Natural killer cell treated with Interleukin-12 subunit alpha and Interleukin-12 subunit beta and Interleukin-15 and Interleukin-18, amount 100 ng/mL, for 72 hours (primary cell): Measurements from ENCODE around the gene MIER1. TPM values are rescaled to one million over a fixed set of nuclear protein-coding genes. Genes with fewer than 3 reads are reported as not detected.

Experiments used
- ATAC-seq, 2 donors: fragments of 150-1000 bp; cut with Tn5 transposase in 1 of 2; sonication (Bioruptor Pico), chemical (Tn5 transposase) in 1 of 2; 2 replicates each; pipeline ENCODE4 v1.10.0; 2021
- DNase-seq: peaks from one replicate; pipeline ENCODE4 v3.0.0; 2022; ENCODE audit warnings: low spot score
- H3K27ac Mint-ChIP-seq, 2 donors: 1 replicate in 1 of 2; 2 replicates in 1 of 2; pipeline ENCODE4 v1.8.0; 2022; ENCODE audit warnings: mixed read lengths in 2 of 2, mild to moderate bottlenecking in 1 of 2, moderate library complexity in 1 of 2
- H3K27me3 Mint-ChIP-seq, 2 donors: 1 replicate in 1 of 2; 2 replicates in 1 of 2; pipeline ENCODE4 v1.8.0; 2022; ENCODE audit warnings: mixed read lengths in 2 of 2
- H3K36me3 Mint-ChIP-seq: one replicate; pipeline ENCODE4 v1.8.0; 2022; ENCODE audit warnings: mixed read lengths
- H3K4me1 Mint-ChIP-seq, 2 donors: 1 replicate in 1 of 2; 2 replicates in 1 of 2; pipeline ENCODE4 v1.8.0; 2022; ENCODE audit warnings: low read depth in 2 of 2, mixed read lengths in 2 of 2, mild to moderate bottlenecking in 1 of 2
- H3K4me3 Mint-ChIP-seq: one replicate; pipeline ENCODE4 v1.8.0; 2022; ENCODE audit warnings: mixed read lengths
- H3K9me3 Mint-ChIP-seq: 2 replicates; pipeline ENCODE4 v1.8.0; 2022; ENCODE audit warnings: mixed read lengths
- total RNA-seq, 2 donors: library from RNA; stranded (reverse); gene quantifications; one replicate each; pipeline ENCODE4 v1.2.3, GENCODE V29; 2022

MIER1 gene
- total RNA-seq, 2 donors from 2014 or later, result 50.0 to 67.5 TPM

- ATAC-seq, result no peak
- peaks cover 4 to 10% of the 10 kb centered on the region in 2 donors for H3K4me1 Mint-ChIP-seq
- no peaks in the 10 kb centered on the region for H3K27me3 Mint-ChIP-seq
- H3K9me3 Mint-ChIP-seq, result no peaks in the 10 kb centered on the region
- no peak for DNase-seq
- no peak overlapping the region for H3K27ac Mint-ChIP-seq
- peaks cover 10% of the 10 kb centered on the region for H3K36me3 Mint-ChIP-seq
- H3K4me3 Mint-ChIP-seq, result no peak overlapping the region
These were observed 68.3 kb downstream of the MIER1 start for GRCh38 chr1:66993076-66993475.

GRCh38 chr1:66996018-66996682, 71.4 kb downstream of the MIER1 start:
- H3K36me3 Mint-ChIP-seq, result peaks cover 5% of the 10 kb centered on the region
- DNase-seq (no peak), ATAC-seq (peak in 1 of 2 donors; percentile 46)
- H3K27me3 Mint-ChIP-seq, result no peaks in the 10 kb centered on the region
- no peaks in the 10 kb centered on the region for H3K9me3 Mint-ChIP-seq
- peaks cover 10 to 12% of the 10 kb centered on the region in 2 donors for H3K4me1 Mint-ChIP-seq
- no peak overlapping the region for H3K4me3 Mint-ChIP-seq
- H3K27ac Mint-ChIP-seq, result peak overlapping the region in 1 of 2 donors; percentile 68

- ATAC-seq (no peak), DNase-seq (no peak)
- Mint-ChIP-seq H3K27me3 (no peaks in the 10 kb centered on the region), H3K9me3 (no peaks in the 10 kb centered on the region), H3K4me3 (no peak overlapping the region), H3K27ac (peak overlapping the region in 1 of 2 donors; percentile 28), H3K4me1 (peaks cover 13 to 18% of the 10 kb centered on the region in 2 donors), H3K36me3 (peaks cover 16% of the 10 kb centered on the region)
These were observed 74.2 kb downstream of the MIER1 start for GRCh38 chr1:66998972-66999371.

- ATAC-seq (no peak), DNase-seq (no peak)
- H3K36me3 Mint-ChIP-seq, result peaks cover 16% of the 10 kb centered on the region
- no peak overlapping the region for H3K27ac Mint-ChIP-seq
- no peaks in the 10 kb centered on the region for H3K27me3 Mint-ChIP-seq
- no peaks in the 10 kb centered on the region for H3K9me3 Mint-ChIP-seq
- peaks cover 13 to 18% of the 10 kb centered on the region in 2 donors for H3K4me1 Mint-ChIP-seq
- no peak overlapping the region for H3K4me3 Mint-ChIP-seq
These were observed 75.0 kb downstream of the MIER1 start for GRCh38 chr1:66999640-67000400.

- DNase-seq, result no peak
- H3K4me1 Mint-ChIP-seq, result peaks cover 6 to 14% of the 10 kb centered on the region in 2 donors
- no peaks in the 10 kb centered on the region for H3K9me3 Mint-ChIP-seq
- H3K27me3 Mint-ChIP-seq, result no peaks in the 10 kb centered on the region
- no peak overlapping the region for H3K4me3 Mint-ChIP-seq
- no peak for ATAC-seq
- H3K27ac Mint-ChIP-seq, result no peak overlapping the region
- H3K36me3 Mint-ChIP-seq, result peaks cover 11% of the 10 kb centered on the region
These were observed 77.1 kb downstream of the MIER1 start for GRCh38 chr1:67001682-67002425.

GRCh38 chr1:67004176-67004575, 79.4 kb downstream of the MIER1 start:
- Mint-ChIP-seq H3K4me1 (peaks cover 3 to 7% of the 10 kb centered on the region in 2 donors), H3K27ac (no peak overlapping the region), H3K27me3 (no peaks in the 10 kb centered on the region), H3K9me3 (no peaks in the 10 kb centered on the region), H3K36me3 (peaks cover 16% of the 10 kb centered on the region), H3K4me3 (no peak overlapping the region)
- ATAC-seq (no peak), DNase-seq (no peak)

- no peaks in the 10 kb centered on the region for H3K9me3 Mint-ChIP-seq
- H3K27ac Mint-ChIP-seq, result no peak overlapping the region
- H3K27me3 Mint-ChIP-seq, result no peaks in the 10 kb centered on the region
- H3K36me3 Mint-ChIP-seq, result peaks cover 25% of the 10 kb centered on the region
- peaks cover 6 to 11% of the 10 kb centered on the region in 2 donors for H3K4me1 Mint-ChIP-seq
- no peak for DNase-seq
- H3K4me3 Mint-ChIP-seq, result no peak overlapping the region
- ATAC-seq, result no peak
These were observed 80.3 kb downstream of the MIER1 start for GRCh38 chr1:67005068-67005467.

- Mint-ChIP-seq H3K4me1 (peaks cover 8 to 13% of the 10 kb centered on the region in 2 donors), H3K9me3 (no peaks in the 10 kb centered on the region), H3K4me3 (no peak overlapping the region), H3K27me3 (no peaks in the 10 kb centered on the region), H3K36me3 (peaks cover 27% of the 10 kb centered on the region), H3K27ac (no peak overlapping the region)
- ATAC-seq, result no peak
- DNase-seq, result no peak
These were observed 85.0 kb downstream of the MIER1 start for GRCh38 chr1:67009792-67010191.

- H3K4me3 Mint-ChIP-seq, result no peak overlapping the region
- no peaks in the 10 kb centered on the region for H3K9me3 Mint-ChIP-seq
- ATAC-seq (no peak), DNase-seq (no peak)
- H3K36me3 Mint-ChIP-seq, result peaks cover 27% of the 10 kb centered on the region
- no peak overlapping the region for H3K27ac Mint-ChIP-seq
- no peaks in the 10 kb centered on the region for H3K27me3 Mint-ChIP-seq
- H3K4me1 Mint-ChIP-seq, result peaks cover 8 to 13% of the 10 kb centered on the region in 2 donors
These were observed 88.8 kb downstream of the MIER1 start for GRCh38 chr1:67013573-67013972.

- peaks cover 21% of the 10 kb centered on the region for H3K36me3 Mint-ChIP-seq
- DNase-seq (no peak), ATAC-seq (no peak)
- no peaks in the 10 kb centered on the region for H3K9me3 Mint-ChIP-seq
- no peak overlapping the region for H3K27ac Mint-ChIP-seq
- H3K4me3 Mint-ChIP-seq, result no peak overlapping the region
- H3K27me3 Mint-ChIP-seq, result no peaks in the 10 kb centered on the region
- H3K4me1 Mint-ChIP-seq, result peaks cover 5 to 7% of the 10 kb centered on the region in 2 donors
These were observed 93.8 kb downstream of the MIER1 start for GRCh38 chr1:67018574-67018973.

GRCh38 chr1:67019121-67019520, 94.3 kb downstream of the MIER1 start:
- Mint-ChIP-seq H3K27ac (no peak overlapping the region), H3K36me3 (peaks cover 21% of the 10 kb centered on the region), H3K4me3 (no peak overlapping the region), H3K9me3 (no peaks in the 10 kb centered on the region), H3K4me1 (peaks cover 1 to 3% of the 10 kb centered on the region in 2 donors), H3K27me3 (no peaks in the 10 kb centered on the region)
- DNase-seq, result no peak
- ATAC-seq, result no peak

GRCh38 chr1:67019600-67020136, 94.9 kb downstream of the MIER1 start:
- Mint-ChIP-seq H3K36me3 (peaks cover 21% of the 10 kb centered on the region), H3K4me3 (no peak overlapping the region), H3K27me3 (no peaks in the 10 kb centered on the region), H3K4me1 (peaks cover 0 to 3% of the 10 kb centered on the region in 2 donors), H3K27ac (no peak overlapping the region), H3K9me3 (no peaks in the 10 kb centered on the region)
- DNase-seq (no peak), ATAC-seq (no peak)

GRCh38 chr1:67020304-67020703, 95.5 kb downstream of the MIER1 start:
- H3K9me3 Mint-ChIP-seq, result no peaks in the 10 kb centered on the region
- H3K4me1 Mint-ChIP-seq, result peaks cover 0 to 3% of the 10 kb centered on the region in 2 donors
- H3K27ac Mint-ChIP-seq, result no peak overlapping the region
- DNase-seq, result no peak
- peaks cover 21% of the 10 kb centered on the region for H3K36me3 Mint-ChIP-seq
- no peak for ATAC-seq
- H3K27me3 Mint-ChIP-seq, result no peaks in the 10 kb centered on the region
- no peak overlapping the region for H3K4me3 Mint-ChIP-seq
